Panc1 (cell line): ENCODE measurements around the gene ARFGAP1. TPM values are rescaled to one million over a fixed set of nuclear protein-coding genes. Genes with fewer than 3 reads are reported as not detected.

Experiments used
- ATAC-seq: fragments of 200-7000 bp; cut with Tn5 transposase; 2 replicates; pipeline ENCODE4 v1.9.1; 2020; ENCODE audit warnings: mild to moderate bottlenecking, moderate library complexity
- BruUV-seq: library from RNA; stranded (reverse); fragments of 400-500 nt; replicated peaks from 2 replicates; lab custom pipeline; 2021; lab: Mats Ljungman, UMichigan
- CTCF ChIA-PET: fragments of 300-600 bp; sonication (Branson Sonifier 250); formaldehyde crosslinking; loops from one replicate; lab custom pipeline; 2022; ENCODE audit warnings: antibody characterized with exemption; lab: Charles Lee
- POLR2A ChIA-PET: fragments of 300-600 bp; sonication (Branson Sonifier 250); formaldehyde crosslinking; loops from one replicate; lab custom pipeline; 2022; ENCODE audit warnings: antibody characterized with exemption; lab: Charles Lee
- DNase-seq: peaks from one replicate; pipeline ENCODE4 v3.0.0-alpha.2; 2010; ENCODE audit warnings: low read depth, low spot score
- H3K27ac ChIP-seq: 2 replicates; pipeline ENCODE4 v1.5.1; 2011; ENCODE audit warnings: mild to moderate bottlenecking, low read length, inconsistent platforms
- H3K27me3 ChIP-seq: fragments of 200-500 bp; sonication (Bioruptor generic); 2 replicates; pipeline ENCODE4 v1.6.0; 2014; ENCODE audit warnings: low read length, inconsistent platforms; ENCODE audit not compliant: control insufficient read depth, insufficient read depth
- H3K36me3 ChIP-seq: fragments of 200-500 bp; sonication (Bioruptor generic); 2 replicates; pipeline ENCODE4 v1.5.1; 2014; ENCODE audit warnings: inconsistent platforms, mild to moderate bottlenecking, low read length, moderate library complexity; ENCODE audit not compliant: control insufficient read depth, insufficient read depth
- H3K4me1 ChIP-seq: 2 replicates; pipeline ENCODE4 v1.5.1; 2011; ENCODE audit warnings: inconsistent platforms, mild to moderate bottlenecking, low read length, moderate library complexity; ENCODE audit not compliant: control insufficient read depth, insufficient read depth
- H3K4me3 ChIP-seq, 2 experiments: 2 replicates each; pipeline ENCODE4 v1.5.1; 2011 to 2012; ENCODE audit warnings: low read depth in 2 of 2, low read length in 2 of 2, mild to moderate bottlenecking in 2 of 2, inconsistent platforms in 1 of 2, moderate library complexity in 1 of 2
- H3K9me3 ChIP-seq: fragments of 200-500 bp; sonication (Bioruptor generic); 2 replicates; pipeline ENCODE4 v1.5.1; 2014; ENCODE audit warnings: low read depth, mild to moderate bottlenecking, inconsistent platforms, low read length, moderate library complexity; ENCODE audit not compliant: control insufficient read depth, insufficient read depth
- CTCF ChIP-seq: fragments of 450-650 bp; IDR thresholded peaks from 2 replicates; pipeline ENCODE4 v1.5.1; 2017; ENCODE audit warnings: mild to moderate bottlenecking
- POLR2AphosphoS5 ChIP-seq: IDR thresholded peaks from 2 replicates; pipeline ENCODE4 v1.6.1; 2012; ENCODE audit warnings: mild to moderate bottlenecking, low read depth, low read length, moderate library complexity
- SIN3A ChIP-seq: IDR thresholded peaks from 2 replicates; pipeline ENCODE4 v1.6.1; 2012; ENCODE audit warnings: low read depth, mild to moderate bottlenecking, low read length, moderate library complexity, borderline replicate concordance; ENCODE audit not compliant: insufficient read depth
- TCF7L2 ChIP-seq: IDR thresholded peaks from 2 replicates; pipeline ENCODE4 v1.6.1; 2011; ENCODE audit warnings: mild to moderate bottlenecking, low read depth, low read length, inconsistent platforms
- in situ Hi-C: cut with HindIII; loops from 2 replicates; pipeline ENCODE4 v1.10.0; 2016; ENCODE audit warnings: low sequenced_read_pairs, low pct_unique_long_range_greater_than_20kb
- intact Hi-C: fragments of 100-400 bp; cut with micrococcal nuclease; formaldehyde crosslinking; loops from one replicate; pipeline ENCODE4 v1.10.0; 2022; ENCODE audit not compliant: unreplicated experiment
- total RNA-seq: library from RNA; stranded (reverse); gene quantifications from one replicate; pipeline ENCODE4 v1.2.1, GENCODE V29; 2021; ENCODE audit not compliant: unreplicated experiment
- TF ChIP-seq, protein P1 (sequence below), 2 experiments: IDR thresholded peaks; 2 replicates each; pipeline ENCODE4 v1.6.1; 2011 to 2012; ENCODE audit warnings: low read depth in 2 of 2, control low read depth in 1 of 2, low read length in 1 of 2, mild to moderate bottlenecking in 1 of 2, moderate library complexity in 1 of 2; ENCODE audit not compliant: insufficient read depth in 1 of 2

ARFGAP1 gene
- total RNA-seq, 1 experiment from 2014 or later = 110 TPM

DNA sequence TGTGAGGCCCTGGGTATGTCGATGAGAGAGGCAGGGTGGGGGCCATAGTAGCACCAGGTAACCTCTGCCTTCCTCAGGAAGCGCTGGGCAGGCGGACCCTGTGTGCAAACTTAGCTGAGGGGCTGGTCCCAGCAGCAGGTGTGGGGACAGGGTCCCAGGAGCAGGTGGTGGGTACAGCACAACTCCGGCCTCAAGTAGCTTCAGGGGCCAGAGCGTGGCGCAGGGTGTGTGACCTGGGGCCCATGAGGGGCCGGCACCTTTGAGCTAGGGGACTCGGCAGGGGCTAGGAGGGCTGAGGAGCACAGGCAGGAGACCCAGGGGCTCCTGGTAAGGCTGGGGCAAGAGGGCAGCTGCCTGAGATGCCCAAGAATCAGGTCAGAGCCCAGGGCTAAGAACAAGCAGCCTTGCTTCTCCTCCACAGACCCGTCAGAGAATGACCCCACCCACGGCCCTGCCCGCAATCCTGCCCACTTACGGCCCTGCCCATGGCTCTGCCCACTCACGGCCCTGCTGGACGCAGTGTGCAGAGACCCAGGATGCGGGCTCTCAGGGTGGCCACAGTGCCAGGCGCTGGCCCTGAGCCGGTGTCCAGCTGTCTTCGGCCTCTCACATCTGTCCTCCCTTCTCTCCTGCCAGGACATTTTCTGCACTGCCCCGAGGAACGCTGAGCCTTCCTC, 57.6 kb downstream of the ARFGAP1 start:
- ATAC-seq (no peak), DNase-seq (no peak)
- H3K9me3 ChIP-seq = no peaks in the 10 kb centered on the region
- CTCF ChIA-PET = interaction anchor here (0.7 kb wide), 1 partner anchor 13 kb away, joined by 4 read pairs; no protein-coding TSS in a partner anchor
- no peak overlapping the region for H3K4me3 ChIP-seq
- no TSS peak for BruUV-seq
- no peaks in the 10 kb centered on the region for H3K27me3 ChIP-seq
- intact Hi-C loops (no loop called here), in situ Hi-C loops (no loop called here)
- POLR2A ChIA-PET = no interaction called here
- H3K27ac ChIP-seq = no peak overlapping the region
- no peak for TF ChIP-seq CTCF
- TF ChIP-seq, protein P1, sequence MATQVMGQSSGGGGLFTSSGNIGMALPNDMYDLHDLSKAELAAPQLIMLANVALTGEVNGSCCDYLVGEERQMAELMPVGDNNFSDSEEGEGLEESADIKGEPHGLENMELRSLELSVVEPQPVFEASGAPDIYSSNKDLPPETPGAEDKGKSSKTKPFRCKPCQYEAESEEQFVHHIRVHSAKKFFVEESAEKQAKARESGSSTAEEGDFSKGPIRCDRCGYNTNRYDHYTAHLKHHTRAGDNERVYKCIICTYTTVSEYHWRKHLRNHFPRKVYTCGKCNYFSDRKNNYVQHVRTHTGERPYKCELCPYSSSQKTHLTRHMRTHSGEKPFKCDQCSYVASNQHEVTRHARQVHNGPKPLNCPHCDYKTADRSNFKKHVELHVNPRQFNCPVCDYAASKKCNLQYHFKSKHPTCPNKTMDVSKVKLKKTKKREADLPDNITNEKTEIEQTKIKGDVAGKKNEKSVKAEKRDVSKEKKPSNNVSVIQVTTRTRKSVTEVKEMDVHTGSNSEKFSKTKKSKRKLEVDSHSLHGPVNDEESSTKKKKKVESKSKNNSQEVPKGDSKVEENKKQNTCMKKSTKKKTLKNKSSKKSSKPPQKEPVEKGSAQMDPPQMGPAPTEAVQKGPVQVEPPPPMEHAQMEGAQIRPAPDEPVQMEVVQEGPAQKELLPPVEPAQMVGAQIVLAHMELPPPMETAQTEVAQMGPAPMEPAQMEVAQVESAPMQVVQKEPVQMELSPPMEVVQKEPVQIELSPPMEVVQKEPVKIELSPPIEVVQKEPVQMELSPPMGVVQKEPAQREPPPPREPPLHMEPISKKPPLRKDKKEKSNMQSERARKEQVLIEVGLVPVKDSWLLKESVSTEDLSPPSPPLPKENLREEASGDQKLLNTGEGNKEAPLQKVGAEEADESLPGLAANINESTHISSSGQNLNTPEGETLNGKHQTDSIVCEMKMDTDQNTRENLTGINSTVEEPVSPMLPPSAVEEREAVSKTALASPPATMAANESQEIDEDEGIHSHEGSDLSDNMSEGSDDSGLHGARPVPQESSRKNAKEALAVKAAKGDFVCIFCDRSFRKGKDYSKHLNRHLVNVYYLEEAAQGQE (IDR thresholded peaks at IDR 0.05; ENCODE audit: insufficient read depth in 1 of 2, low read depth in 2 of 2, low read length in 1 of 2) = no peak
- no peak for TF ChIP-seq POLR2AphosphoS5
- no peak for TF ChIP-seq TCF7L2
- no peak for TF ChIP-seq SIN3A
- H3K36me3 ChIP-seq = no peaks in the 10 kb centered on the region
- H3K4me1 ChIP-seq = no peaks in the 10 kb centered on the region

DNA sequence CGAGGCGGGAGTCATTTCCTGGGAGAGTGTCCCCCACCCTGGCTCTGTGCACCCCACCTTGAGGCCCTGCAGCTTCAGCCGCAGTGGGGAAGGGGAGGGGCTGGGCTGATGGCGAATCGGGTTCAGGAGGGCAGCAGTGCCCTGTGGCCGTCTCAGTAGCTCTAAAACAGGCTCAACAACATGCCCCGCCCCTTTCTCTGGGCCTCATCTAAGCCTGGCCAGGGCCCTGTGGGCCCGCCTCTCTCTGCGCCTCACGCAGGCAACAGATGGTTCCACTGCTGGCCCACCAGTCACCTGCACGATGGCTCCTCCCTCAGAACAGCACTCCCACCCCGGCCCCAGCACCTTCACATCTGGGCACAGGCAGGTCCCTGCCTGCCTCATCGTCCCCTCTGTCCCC, 58.3 kb downstream of the ARFGAP1 start:
- in situ Hi-C loops = no loop called here
- no peak overlapping the region for H3K4me3 ChIP-seq
- ATAC-seq (no peak), DNase-seq (no peak)
- H3K9me3 ChIP-seq = no peaks in the 10 kb centered on the region
- no peaks in the 10 kb centered on the region for H3K4me1 ChIP-seq
- no peaks in the 10 kb centered on the region for H3K36me3 ChIP-seq
- POLR2A ChIA-PET = no interaction called here
- CTCF ChIA-PET = interaction anchor here (0.7 kb wide), 1 partner anchor 13 kb away, joined by 4 read pairs; no protein-coding TSS in a partner anchor
- no peaks in the 10 kb centered on the region for H3K27me3 ChIP-seq
- TF ChIP-seq, protein P1 (IDR thresholded peaks at IDR 0.05; ENCODE audit: insufficient read depth in 1 of 2, low read depth in 2 of 2, low read length in 1 of 2) = no peak
- no peak for TF ChIP-seq CTCF
- TF ChIP-seq TCF7L2 = no peak
- no peak for TF ChIP-seq SIN3A
- no peak for TF ChIP-seq POLR2AphosphoS5
- no peak overlapping the region for H3K27ac ChIP-seq
- intact Hi-C loops = no loop called here
- BruUV-seq = no TSS peak
